ENCODE measurements around the gene PDCD2L. TPM values are rescaled to one million over a fixed set of nuclear protein-coding genes. Genes with fewer than 3 reads are reported as not detected.
"Not testable (repeated sequence)": the region's sequence is repeated elsewhere in the genome, so short reads cannot be mapped to it uniquely, and the experiment has no call there.

The PDCD2L gene
- total RNA-seq, 1 experiment from 2014 or later, result 43.4 TPM

- DNase-seq (ENCODE audit: low spot score), result no peak
- H3K4me1 Mint-ChIP-seq, result no peaks in the 10 kb centered on the region
- TF ChIP-seq ARID4B (CRISPR knock-in tag; IDR thresholded peaks at IDR 0.05; ENCODE audit: borderline replicate concordance) (no peak), USF2 (CRISPR knock-in tag; IDR thresholded peaks at IDR 0.05) (no peak), NR1H2 (CRISPR knock-in tag; IDR thresholded peaks at IDR 0.05) (no peak), HMGA2 (CRISPR knock-in tag; IDR thresholded peaks at IDR 0.05) (no peak), STAT6 (CRISPR knock-in tag; conservative IDR thresholded peaks at IDR 0.05; ENCODE audit: low read depth) (no peak), ZSCAN18 (CRISPR knock-in tag; IDR thresholded peaks at IDR 0.05) (no peak), E2F1 (CRISPR knock-in tag; IDR thresholded peaks at IDR 0.05) (no peak), ETV6 (CRISPR knock-in tag; IDR thresholded peaks at IDR 0.05) (no peak), ZNF396 (CRISPR knock-in tag; IDR thresholded peaks at IDR 0.05; ENCODE audit: borderline replicate concordance) (no peak), EMX1 (CRISPR knock-in tag; IDR thresholded peaks at IDR 0.05) (no peak), NFYB (CRISPR knock-in tag; conservative IDR thresholded peaks at IDR 0.05; ENCODE audit: low read depth) (no peak), GABPB1 (CRISPR knock-in tag; IDR thresholded peaks at IDR 0.05) (no peak), PREB (CRISPR knock-in tag; IDR thresholded peaks at IDR 0.05; ENCODE audit: borderline replicate concordance) (no peak), CTCF (IDR thresholded peaks at IDR 0.05) (no peak), CDX4 (CRISPR knock-in tag; IDR thresholded peaks at IDR 0.05; ENCODE audit: borderline replicate concordance) (no peak)
- no peak for ATAC-seq
- no peak overlapping the region for H3K27ac Mint-ChIP-seq
- POLR2A ChIA-PET, result no interaction called here
- no peak overlapping the region for H3K4me3 Mint-ChIP-seq
- H3K36me3 Mint-ChIP-seq, result peaks cover 45% of the 10 kb centered on the region
- no peaks in the 10 kb centered on the region; the same call in 1 of the 2 replicates for H3K27me3 Mint-ChIP-seq (ENCODE audit: low read depth)
- H3K9me3 Mint-ChIP-seq, result no peaks in the 10 kb centered on the region
- CTCF ChIA-PET, result no interaction called here
These were observed 4.3 kb upstream of the PDCD2L start for GRCh38 chr19:34399886-34400285.

GRCh38 chr19:34400844-34401243, 3.4 kb upstream of the PDCD2L start:
- H3K36me3 Mint-ChIP-seq, result peaks cover 41% of the 10 kb centered on the region
- ATAC-seq, POLR2A ChIA-PET: not testable (repeated sequence)

More at GRCh38 chr19:34400844-34401243, 3.4 kb upstream of the PDCD2L start:
- H3K27ac Mint-ChIP-seq; DNase-seq (ENCODE audit: low spot score); CTCF ChIA-PET; H3K4me3 Mint-ChIP-seq; H3K9me3 Mint-ChIP-seq; H3K4me1 Mint-ChIP-seq; H3K27me3 Mint-ChIP-seq (ENCODE audit: low read depth): not testable (repeated sequence)

Data from WTC11 (cell line).